Measurements from ENCODE around the gene COPZ1.
"Not testable (repeated sequence)": the region's sequence is repeated elsewhere in the genome, so short reads cannot be mapped to it uniquely, and the experiment has no call there.

The COPZ1 gene

DNA sequence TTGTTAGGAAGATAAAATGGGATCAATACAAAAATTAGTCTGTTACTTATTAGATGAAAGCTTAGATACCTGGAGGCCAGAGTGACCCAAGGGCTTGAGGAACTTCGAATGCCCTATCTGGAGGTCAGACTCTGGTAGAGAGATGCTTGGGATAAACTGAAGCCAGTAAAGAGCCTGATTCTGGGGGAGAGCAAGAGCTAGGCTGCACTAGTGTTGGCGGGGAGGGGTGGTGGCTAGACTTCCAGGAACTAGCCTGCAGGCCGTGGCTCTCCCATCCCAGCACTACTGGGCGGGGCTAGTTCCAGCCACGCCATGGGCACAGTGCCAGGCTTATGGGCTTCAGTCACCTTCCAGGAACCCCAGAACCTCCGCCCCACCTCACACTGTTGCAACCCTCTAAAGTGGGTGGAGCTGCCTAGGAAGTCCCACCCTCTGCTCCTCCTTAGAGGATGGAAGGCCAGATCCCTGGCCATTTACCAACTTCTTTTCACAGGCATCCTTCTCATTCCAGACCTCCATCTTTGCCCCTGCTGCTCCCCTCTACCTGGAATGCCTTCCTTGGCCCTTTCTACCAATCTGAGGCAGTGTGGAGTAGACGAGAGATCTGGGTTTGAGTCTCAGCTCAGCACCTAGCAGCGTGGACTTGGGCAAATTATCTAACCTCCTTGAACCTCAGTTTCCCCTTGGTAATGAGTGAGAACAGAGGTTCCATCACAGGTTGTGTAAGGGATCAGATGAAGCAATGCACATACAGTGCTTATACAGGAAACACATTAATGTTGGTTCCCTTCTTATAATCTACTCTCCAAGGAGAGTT is 17.8 kb upstream of the COPZ1 start:
- H3K27ac ChIP-seq (ENCODE audit: insufficient read depth in 1 of 2, low read depth in 1 of 2, low read length in 2 of 2, poor library complexity in 1 of 2, severe bottlenecking in 2 of 2), result peak overlapping the region; percentile 30 to 60
- peaks cover 33 to 74% (median 64%) of the 10 kb centered on the region in 4 experiments for H3K4me1 ChIP-seq (ENCODE audit: control extremely low read depth in 1 of 4, control insufficient read depth in 4 of 4, insufficient read depth in 4 of 4, low read length in 3 of 4)
- ChIA-PET CTCF (interaction anchor here (0.6 to 36.2 kb wide), 8 partner anchors 11 to 135 kb away, joined by 3 to 890 read pairs (median 8); partner anchors contain the start of genes COPZ1 and NFE2), POLR2A (interaction anchor here (0.8 to 2.3 kb wide), 5 partner anchors 12 to 27 kb away, joined by 3 to 10 read pairs (median 5); partner anchors contain the start of genes COPZ1 and HNRNPA1)
- no peaks in the 10 kb centered on the region for H3K9me3 ChIP-seq (ENCODE audit: control extremely low read depth in 1 of 5, control insufficient read depth in 4 of 5, insufficient read depth in 2 of 5, low read depth in 1 of 5, low read length in 4 of 5)
- H3K4me3 ChIP-seq (ENCODE audit: control insufficient read depth in 1 of 7, extremely low read depth in 1 of 7, insufficient read depth in 4 of 7, low read depth in 2 of 7, low read length in 6 of 7), result peak overlapping the region in 3 of 7 experiments; percentile 33 to 50 (median 37)
- 0% methylated on average over 4 of the region's 8 CpGs for WGBS (ENCODE audit: insufficient coverage)
- no peaks in the 10 kb centered on the region for H3K27me3 ChIP-seq (replicated peaks in 2 of 5; ENCODE audit: control insufficient read depth in 4 of 5, insufficient read depth in 5 of 5, low read length in 4 of 5)
- H3K36me3 ChIP-seq (ENCODE audit: control insufficient read depth in 4 of 4, insufficient read depth in 4 of 4, low read length in 3 of 4), result no peaks in the 10 kb centered on the region
- DNase-seq, result peak; percentile 90 to 95 (median 94)

DNA sequence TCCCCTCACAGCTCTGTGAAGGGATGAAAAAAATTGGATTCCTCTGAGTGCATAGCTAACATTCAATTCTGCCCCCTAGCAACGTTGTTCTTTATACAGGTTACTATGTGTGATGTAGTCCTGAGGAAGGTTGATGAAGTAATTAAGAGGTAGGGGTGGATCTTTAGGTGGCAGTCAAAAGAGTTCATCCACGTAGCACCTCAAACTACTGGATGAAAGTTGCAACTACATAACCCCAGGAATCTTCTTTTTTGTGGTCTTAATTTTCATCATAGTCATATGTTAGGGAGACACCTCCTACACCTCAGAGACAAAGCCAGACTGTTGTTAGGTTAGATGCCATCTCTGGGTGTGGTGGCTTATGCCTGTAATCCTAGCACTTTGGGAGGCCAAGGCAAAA is 13.9 kb upstream of the COPZ1 start:
- Histone ChIP-seq H3K9me3 (ENCODE audit: control extremely low read depth in 1 of 5, control insufficient read depth in 4 of 5, insufficient read depth in 2 of 5, low read depth in 1 of 5, low read length in 4 of 5) (no peaks in the 10 kb centered on the region), H3K27me3 (replicated peaks in 2 of 5; ENCODE audit: control insufficient read depth in 4 of 5, insufficient read depth in 5 of 5, low read length in 4 of 5) (no peaks in the 10 kb centered on the region), H3K4me1 (ENCODE audit: control extremely low read depth in 1 of 4, control insufficient read depth in 4 of 4, insufficient read depth in 4 of 4, low read length in 3 of 4) (peaks cover 11 to 37% (median 27%) of the 10 kb centered on the region in 4 experiments), H3K4me3 (ENCODE audit: control insufficient read depth in 1 of 7, extremely low read depth in 1 of 7, insufficient read depth in 4 of 7, low read depth in 2 of 7, low read length in 6 of 7) (no peak overlapping the region), H3K27ac (ENCODE audit: insufficient read depth in 1 of 2, low read depth in 1 of 2, low read length in 2 of 2, poor library complexity in 1 of 2, severe bottlenecking in 2 of 2) (peak overlapping the region in 1 of 2 experiments; percentile 34), H3K36me3 (ENCODE audit: control insufficient read depth in 4 of 4, insufficient read depth in 4 of 4, low read length in 3 of 4) (no peaks in the 10 kb centered on the region)
- WGBS (ENCODE audit: insufficient coverage), result 0% methylated on average over 1 of the region's 2 CpGs
- CTCF ChIA-PET, result interaction anchor here (1.2 to 36.2 kb wide), 5 partner anchors 12 to 26 kb away, joined by 3 to 890 read pairs (median 4); partner anchors contain the start of genes COPZ1 and NFE2
- POLR2A ChIA-PET, result no interaction called here
- DNase-seq, result peak in 2 of 3 donors; percentile 65 to 74

DNA sequence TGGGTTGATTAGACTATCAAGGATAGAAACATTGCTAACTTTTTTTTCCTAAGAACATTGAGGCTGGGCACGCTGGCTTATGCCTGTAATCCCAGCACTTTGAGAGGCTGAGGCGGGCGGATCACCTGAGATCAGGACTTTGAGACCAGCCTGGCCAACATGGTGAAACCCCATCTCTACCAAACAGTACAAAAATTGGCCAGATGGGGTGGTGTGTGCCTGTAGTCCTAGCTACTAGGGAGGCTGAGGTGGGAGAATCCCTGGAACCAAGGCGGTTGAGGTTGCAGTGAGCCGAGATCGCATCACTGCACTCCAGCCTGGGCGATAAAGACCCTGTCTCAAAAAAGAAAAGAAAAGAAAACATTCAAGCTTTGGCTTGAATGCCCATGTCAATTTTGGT is 12.6 kb upstream of the COPZ1 start:
- ChIA-PET CTCF (interaction anchor here (0.6 to 36.2 kb wide), 5 partner anchors 11 to 127 kb away, joined by 3 to 890 read pairs (median 3); partner anchors contain the start of genes COPZ1 and NFE2), POLR2A (interaction anchor here (0.6 kb wide), 1 partner anchor 14 kb away, joined by 6 read pairs; no protein-coding TSS in a partner anchor)
- not testable (repeated sequence) for DNase-seq; H3K4me3 ChIP-seq (ENCODE audit: control insufficient read depth in 1 of 7, extremely low read depth in 1 of 7, insufficient read depth in 4 of 7, low read depth in 2 of 7, low read length in 6 of 7); H3K27me3 ChIP-seq (replicated peaks in 2 of 5; ENCODE audit: control insufficient read depth in 4 of 5, insufficient read depth in 5 of 5, low read length in 4 of 5); H3K27ac ChIP-seq (ENCODE audit: insufficient read depth in 1 of 2, low read depth in 1 of 2, low read length in 2 of 2, poor library complexity in 1 of 2, severe bottlenecking in 2 of 2); H3K9me3 ChIP-seq (ENCODE audit: control extremely low read depth in 1 of 5, control insufficient read depth in 4 of 5, insufficient read depth in 2 of 5, low read depth in 1 of 5, low read length in 4 of 5); H3K36me3 ChIP-seq (ENCODE audit: control insufficient read depth in 4 of 4, insufficient read depth in 4 of 4, low read length in 3 of 4)
- peaks cover 2 to 25% (median 15%) of the 10 kb centered on the region in 4 experiments for H3K4me1 ChIP-seq (ENCODE audit: control extremely low read depth in 1 of 4, control insufficient read depth in 4 of 4, insufficient read depth in 4 of 4, low read length in 3 of 4)
- WGBS (ENCODE audit: insufficient coverage), result 90% methylated on average over 4 of the region's 7 CpGs

DNA sequence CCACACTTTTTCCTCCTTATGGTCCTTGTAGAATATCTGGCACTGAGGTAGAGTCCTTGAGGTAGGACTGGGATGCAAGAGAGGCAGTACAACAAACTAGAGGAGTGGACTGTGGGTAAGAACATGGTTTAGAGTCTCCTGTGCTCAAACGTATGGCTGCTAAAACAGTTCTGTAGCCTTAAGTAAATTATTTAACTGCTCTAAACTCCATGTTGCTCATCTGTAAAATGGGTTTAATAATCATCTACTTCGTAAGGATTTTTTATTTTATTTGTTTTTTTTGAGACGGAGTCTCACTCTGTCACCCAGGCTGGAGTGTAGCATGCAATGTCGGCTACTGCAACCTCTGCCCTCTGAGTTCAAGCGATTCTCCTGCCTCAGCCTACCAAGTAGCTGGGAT is 3.6 kb upstream of the COPZ1 start:
- Histone ChIP-seq H3K36me3 (ENCODE audit: control insufficient read depth in 4 of 4, insufficient read depth in 4 of 4, low read length in 3 of 4) (no peaks in the 10 kb centered on the region), H3K27ac (ENCODE audit: insufficient read depth in 1 of 2, low read depth in 1 of 2, low read length in 2 of 2, poor library complexity in 1 of 2, severe bottlenecking in 2 of 2) (no peak overlapping the region), H3K4me3 (ENCODE audit: control insufficient read depth in 1 of 7, extremely low read depth in 1 of 7, insufficient read depth in 4 of 7, low read depth in 2 of 7, low read length in 6 of 7) (no peak overlapping the region), H3K4me1 (ENCODE audit: control extremely low read depth in 1 of 4, control insufficient read depth in 4 of 4, insufficient read depth in 4 of 4, low read length in 3 of 4) (peaks cover 6 to 23% (median 18%) of the 10 kb centered on the region in 4 experiments), H3K9me3 (ENCODE audit: control extremely low read depth in 1 of 5, control insufficient read depth in 4 of 5, insufficient read depth in 2 of 5, low read depth in 1 of 5, low read length in 4 of 5) (no peaks in the 10 kb centered on the region), H3K27me3 (replicated peaks in 2 of 5; ENCODE audit: control insufficient read depth in 4 of 5, insufficient read depth in 5 of 5, low read length in 4 of 5) (no peaks in the 10 kb centered on the region)
- POLR2A ChIA-PET, result interaction anchor here (0.6 to 1.3 kb wide), 3 partner anchors 23 to 41 kb away, joined by 3 to 5 read pairs (median 4); partner anchors contain the start of gene HNRNPA1
- whole genome bisulfite sequencing (ENCODE audit: insufficient coverage), result 100% methylated on average over 2 of the region's 5 CpGs
- CTCF ChIA-PET, result interaction anchor here (1.5 to 36.2 kb wide), 6 partner anchors 13 to 70 kb away, joined by 3 to 890 read pairs (median 26); partner anchors contain the start of gene NFE2
- no peak for DNase-seq

DNA sequence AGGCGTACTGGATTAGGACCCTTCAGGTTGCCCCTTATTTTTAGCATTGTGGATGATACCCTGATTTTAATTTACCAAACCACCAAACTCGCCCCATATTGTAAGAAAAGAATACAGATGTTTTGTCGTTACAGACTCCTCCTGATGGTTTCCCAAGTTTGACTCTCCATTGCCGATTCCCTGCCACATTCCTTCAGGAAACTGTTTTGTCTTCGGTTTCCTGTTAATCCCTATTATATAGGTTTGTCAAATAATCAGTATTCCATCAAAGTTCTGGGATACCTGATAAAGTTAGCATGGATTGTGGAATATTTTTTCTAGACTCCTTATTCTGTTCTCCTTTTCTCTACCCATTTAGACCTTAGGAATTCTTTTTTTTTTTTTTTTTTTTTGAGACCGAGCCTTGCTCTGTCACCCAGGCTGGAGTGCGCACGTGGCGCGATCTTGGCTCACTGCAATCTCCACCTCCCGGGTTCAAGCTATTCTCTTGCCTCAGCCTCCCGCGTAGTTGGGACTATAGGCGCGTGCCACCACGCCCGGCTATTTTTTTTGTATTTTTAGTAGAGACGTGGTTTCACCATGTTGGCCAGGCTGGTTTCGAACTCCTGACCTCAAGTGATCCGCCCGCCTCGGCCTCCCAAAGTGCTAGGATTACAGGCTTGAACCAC is 645 bp downstream of the COPZ1 start:
- not testable (repeated sequence) for H3K27me3 ChIP-seq (replicated peaks in 2 of 5; ENCODE audit: control insufficient read depth in 4 of 5, insufficient read depth in 5 of 5, low read length in 4 of 5); H3K36me3 ChIP-seq (ENCODE audit: control insufficient read depth in 4 of 4, insufficient read depth in 4 of 4, low read length in 3 of 4); H3K9me3 ChIP-seq (ENCODE audit: control extremely low read depth in 1 of 5, control insufficient read depth in 4 of 5, insufficient read depth in 2 of 5, low read depth in 1 of 5, low read length in 4 of 5); DNase-seq
- H3K4me3 ChIP-seq (ENCODE audit: control insufficient read depth in 1 of 7, extremely low read depth in 1 of 7, insufficient read depth in 4 of 7, low read depth in 2 of 7, low read length in 6 of 7), result peak overlapping the region; percentile 38 to 99 (median 91)
- peaks cover 7 to 26% (median 20%) of the 10 kb centered on the region in 4 experiments for H3K4me1 ChIP-seq (ENCODE audit: control extremely low read depth in 1 of 4, control insufficient read depth in 4 of 4, insufficient read depth in 4 of 4, low read length in 3 of 4)
- H3K27ac ChIP-seq (ENCODE audit: insufficient read depth in 1 of 2, low read depth in 1 of 2, low read length in 2 of 2, poor library complexity in 1 of 2, severe bottlenecking in 2 of 2), result peak overlapping the region; percentile 83 to 94
- WGBS (ENCODE audit: insufficient coverage), result 78% methylated on average over 4 of the region's 22 CpGs
- ChIA-PET CTCF (interaction anchor here (0.6 to 36.2 kb wide), 20 partner anchors 9 to 104 kb away, joined by 3 to 890 read pairs (median 4); partner anchors contain the start of genes HNRNPA1, NFE2 and ZNF385A), POLR2A (interaction anchor here (1.0 to 2.8 kb wide), 8 partner anchors 10 to 45 kb away, joined by 4 to 17 read pairs (median 8); partner anchors contain the start of genes CBX5, HNRNPA1 and NFE2)

DNA sequence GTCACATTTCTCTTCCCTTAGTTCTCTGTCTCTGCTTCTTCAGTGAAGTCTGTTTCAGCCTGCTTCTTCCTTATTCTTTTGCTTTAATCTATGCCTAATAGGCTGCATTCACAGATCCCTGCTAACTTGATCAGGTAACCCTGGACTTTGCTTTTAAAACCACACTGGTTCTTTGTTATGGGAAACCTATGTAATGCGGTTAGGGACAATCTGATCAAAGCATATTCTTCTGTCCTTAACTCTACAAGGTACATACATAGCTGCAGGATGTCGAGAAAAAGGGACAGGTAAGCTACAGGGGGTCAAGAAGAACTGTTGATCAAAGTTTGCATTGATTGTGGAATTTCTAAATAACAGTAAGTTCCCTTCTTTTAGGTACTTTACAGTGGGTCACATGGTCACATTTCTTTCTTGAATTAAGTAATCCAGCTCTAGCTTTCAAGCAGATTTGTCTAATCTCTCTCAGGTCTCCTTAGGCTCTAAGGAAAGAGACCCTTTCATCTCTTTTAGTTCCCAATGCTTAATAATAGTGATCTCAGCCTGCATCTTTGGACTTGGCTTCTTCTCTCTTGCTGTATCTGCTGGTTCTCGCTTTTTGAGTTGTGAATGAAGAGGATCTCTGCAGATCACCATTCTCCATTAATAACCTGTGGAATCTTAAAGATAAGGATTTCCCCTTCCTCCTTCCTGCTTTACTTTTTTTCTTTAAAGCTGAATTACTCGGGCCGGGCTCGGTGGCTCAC is 3.8 kb downstream of the COPZ1 start:
- POLR2A ChIA-PET, result interaction anchor here (0.6 to 0.7 kb wide), 2 partner anchors 29 to 123 kb away, joined by 4 to 7 read pairs; no protein-coding TSS in a partner anchor
- Histone ChIP-seq H3K27me3 (replicated peaks in 2 of 5; ENCODE audit: control insufficient read depth in 4 of 5, insufficient read depth in 5 of 5, low read length in 4 of 5) (no peaks in the 10 kb centered on the region), H3K27ac (ENCODE audit: insufficient read depth in 1 of 2, low read depth in 1 of 2, low read length in 2 of 2, poor library complexity in 1 of 2, severe bottlenecking in 2 of 2) (peak overlapping the region in 1 of 2 experiments; percentile 31), H3K36me3 (ENCODE audit: control insufficient read depth in 4 of 4, insufficient read depth in 4 of 4, low read length in 3 of 4) (peaks cover 0 to 8% (median 4%) of the 10 kb centered on the region in 4 experiments), H3K4me3 (ENCODE audit: control insufficient read depth in 1 of 7, extremely low read depth in 1 of 7, insufficient read depth in 4 of 7, low read depth in 2 of 7, low read length in 6 of 7) (no peak overlapping the region), H3K9me3 (ENCODE audit: control extremely low read depth in 1 of 5, control insufficient read depth in 4 of 5, insufficient read depth in 2 of 5, low read depth in 1 of 5, low read length in 4 of 5) (no peaks in the 10 kb centered on the region), H3K4me1 (ENCODE audit: control extremely low read depth in 1 of 4, control insufficient read depth in 4 of 4, insufficient read depth in 4 of 4, low read length in 3 of 4) (peaks cover 10 to 24% (median 19%) of the 10 kb centered on the region in 4 experiments)
- CTCF ChIA-PET, result interaction anchor here (0.8 to 36.2 kb wide), 5 partner anchors 8 to 57 kb away, joined by 3 to 890 read pairs (median 31); partner anchors contain the start of gene NFE2
- no peak for DNase-seq
- 94% methylated on average over 5 of the region's 6 CpGs for WGBS (ENCODE audit: insufficient coverage)

Measured in common myeloid progenitor, CD34-positive (primary cell).